ENCODE measurements around the gene HIVEP3. TPM values are rescaled to one million over a fixed set of nuclear protein-coding genes. Genes with fewer than 3 reads are reported as not detected.

HIVEP3 gene
- total RNA-seq, 1 donor from 2014 or later, result 5.8 TPM

DNA sequence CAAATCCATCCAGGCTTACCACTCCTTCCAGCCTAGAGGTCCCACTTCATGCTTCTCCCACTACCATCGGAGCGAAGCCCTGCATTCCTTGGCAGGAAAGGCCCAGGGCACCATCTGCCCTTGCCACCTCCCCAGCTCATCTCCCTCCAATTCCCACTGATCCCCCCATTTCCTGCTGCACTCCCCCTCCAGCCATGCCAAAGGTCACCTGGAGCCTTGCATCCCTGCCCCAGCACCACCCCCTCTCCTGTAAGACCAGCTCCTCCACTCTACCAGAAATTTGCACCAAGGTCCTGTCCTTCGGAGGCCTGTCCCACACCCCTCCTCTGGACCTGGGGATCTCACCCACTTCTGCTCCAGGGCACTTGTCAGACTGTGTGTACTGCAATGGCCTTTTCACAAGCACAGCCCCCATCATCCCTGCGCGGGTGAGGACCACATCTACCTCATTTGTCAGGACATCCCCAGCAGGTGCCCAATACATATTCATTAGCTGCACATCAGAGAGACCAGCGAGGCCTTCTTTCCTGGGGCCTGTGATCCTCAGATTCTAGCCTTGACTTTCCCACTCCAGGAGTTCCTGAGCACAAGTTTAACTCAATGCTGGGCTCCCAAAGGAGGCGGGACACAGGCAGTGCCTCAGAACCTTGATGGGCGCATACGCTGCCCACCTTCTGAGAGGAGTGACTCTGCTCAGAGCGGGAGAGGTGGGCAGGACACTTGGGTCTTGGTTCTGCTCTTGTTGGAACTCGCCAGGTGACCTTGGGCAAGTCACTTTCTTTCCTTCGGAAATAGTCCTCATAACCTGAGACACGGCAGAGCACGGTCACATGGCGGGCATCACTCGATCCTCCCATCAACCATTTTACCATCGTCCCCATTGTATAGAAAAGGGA, 384.3 kb downstream of the HIVEP3 start:
- TF ChIP-seq, protein P1, sequence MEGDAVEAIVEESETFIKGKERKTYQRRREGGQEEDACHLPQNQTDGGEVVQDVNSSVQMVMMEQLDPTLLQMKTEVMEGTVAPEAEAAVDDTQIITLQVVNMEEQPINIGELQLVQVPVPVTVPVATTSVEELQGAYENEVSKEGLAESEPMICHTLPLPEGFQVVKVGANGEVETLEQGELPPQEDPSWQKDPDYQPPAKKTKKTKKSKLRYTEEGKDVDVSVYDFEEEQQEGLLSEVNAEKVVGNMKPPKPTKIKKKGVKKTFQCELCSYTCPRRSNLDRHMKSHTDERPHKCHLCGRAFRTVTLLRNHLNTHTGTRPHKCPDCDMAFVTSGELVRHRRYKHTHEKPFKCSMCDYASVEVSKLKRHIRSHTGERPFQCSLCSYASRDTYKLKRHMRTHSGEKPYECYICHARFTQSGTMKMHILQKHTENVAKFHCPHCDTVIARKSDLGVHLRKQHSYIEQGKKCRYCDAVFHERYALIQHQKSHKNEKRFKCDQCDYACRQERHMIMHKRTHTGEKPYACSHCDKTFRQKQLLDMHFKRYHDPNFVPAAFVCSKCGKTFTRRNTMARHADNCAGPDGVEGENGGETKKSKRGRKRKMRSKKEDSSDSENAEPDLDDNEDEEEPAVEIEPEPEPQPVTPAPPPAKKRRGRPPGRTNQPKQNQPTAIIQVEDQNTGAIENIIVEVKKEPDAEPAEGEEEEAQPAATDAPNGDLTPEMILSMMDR (IDR thresholded peaks at IDR 0.05; ENCODE audit: insufficient read depth, low read length, poor library complexity, severe bottlenecking), result no peak
- Histone ChIP-seq H3K4me3 (ENCODE audit: low read depth, low read length) (no peak overlapping the region), H3K36me3 (ENCODE audit: control insufficient read depth, insufficient read depth, low read length) (no peaks in the 10 kb centered on the region), H3K27me3 (ENCODE audit: control insufficient read depth, insufficient read depth, low read length) (no peaks in the 10 kb centered on the region)
- no peak for DNase-seq (ENCODE audit: low read depth)

- H3K27me3 ChIP-seq (ENCODE audit: control insufficient read depth, insufficient read depth, low read length), result no peaks in the 10 kb centered on the region
- no peak for DNase-seq (ENCODE audit: low read depth)
- TF ChIP-seq, protein P1 (IDR thresholded peaks at IDR 0.05; ENCODE audit: insufficient read depth, low read length, poor library complexity, severe bottlenecking), result no peak
Measured at GRCh38 chr1:41533731-41534080, 385.0 kb downstream of the HIVEP3 start.

GRCh38 chr1:41533016-41533730, 385.5 kb downstream of the HIVEP3 start:
- Histone ChIP-seq H3K36me3 (ENCODE audit: control insufficient read depth, insufficient read depth, low read length) (no peaks in the 10 kb centered on the region), H3K27me3 (ENCODE audit: control insufficient read depth, insufficient read depth, low read length) (no peaks in the 10 kb centered on the region), H3K4me3 (ENCODE audit: low read depth, low read length) (no peak overlapping the region)
- DNase-seq (ENCODE audit: low read depth), result no peak
- TF ChIP-seq, protein P1 (IDR thresholded peaks at IDR 0.05; ENCODE audit: insufficient read depth, low read length, poor library complexity, severe bottlenecking), result no peak

More at GRCh38 chr1:41533731-41534080, 385.0 kb downstream of the HIVEP3 start:
- no peaks in the 10 kb centered on the region for H3K36me3 ChIP-seq (ENCODE audit: control insufficient read depth, insufficient read depth, low read length)
- no peak overlapping the region for H3K4me3 ChIP-seq (ENCODE audit: low read depth, low read length)

DNA sequence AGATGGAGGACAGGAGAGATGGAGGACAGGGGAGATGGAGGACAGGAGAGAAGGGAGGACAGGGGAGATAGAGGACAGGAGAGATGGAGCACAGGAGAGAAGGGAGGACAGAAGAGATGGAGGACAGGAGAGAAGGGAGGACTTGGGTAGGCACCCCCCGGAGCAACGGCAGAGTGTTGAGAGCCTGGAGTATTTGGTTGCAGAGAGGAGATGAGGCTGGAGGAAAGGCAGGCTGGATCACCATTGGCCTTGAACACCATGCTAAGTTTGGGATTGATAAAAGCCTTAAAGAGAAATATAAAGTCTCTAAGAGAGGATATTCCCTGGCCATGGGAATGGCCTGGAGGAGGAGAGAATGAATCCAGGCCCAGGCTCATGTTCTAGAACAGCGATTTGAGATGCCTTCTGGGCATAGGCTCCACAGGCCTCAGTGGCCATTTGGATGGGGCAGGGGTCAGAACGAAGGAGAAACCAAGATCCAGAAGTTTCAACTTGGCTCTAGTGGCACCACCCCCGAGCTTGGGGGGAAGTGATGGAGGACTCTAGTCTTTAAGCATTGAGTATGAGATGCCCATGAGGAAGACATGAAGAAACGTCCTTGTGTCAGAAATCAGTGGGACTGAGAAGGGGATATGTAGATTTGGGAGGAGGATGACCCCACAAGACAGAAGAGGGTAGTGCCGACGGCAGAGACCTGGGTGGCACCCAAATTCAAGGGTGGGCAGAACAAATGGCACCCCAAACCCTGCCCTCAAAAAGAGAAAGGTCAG, 386.3 kb downstream of the HIVEP3 start:
- no peaks in the 10 kb centered on the region for H3K36me3 ChIP-seq (ENCODE audit: control insufficient read depth, insufficient read depth, low read length)
- no peaks in the 10 kb centered on the region for H3K27me3 ChIP-seq (ENCODE audit: control insufficient read depth, insufficient read depth, low read length)
- DNase-seq (ENCODE audit: low read depth), result no peak
- TF ChIP-seq, protein P1 (IDR thresholded peaks at IDR 0.05; ENCODE audit: insufficient read depth, low read length, poor library complexity, severe bottlenecking), result no peak
- no peak overlapping the region for H3K4me3 ChIP-seq (ENCODE audit: low read depth, low read length)

GRCh38 chr1:41530411-41530810, 388.3 kb downstream of the HIVEP3 start:
- no peak for DNase-seq (ENCODE audit: low read depth)
- no peak overlapping the region for H3K4me3 ChIP-seq (ENCODE audit: low read depth, low read length)
- H3K36me3 ChIP-seq (ENCODE audit: control insufficient read depth, insufficient read depth, low read length), result no peaks in the 10 kb centered on the region
- TF ChIP-seq, protein P1 (IDR thresholded peaks at IDR 0.05; ENCODE audit: insufficient read depth, low read length, poor library complexity, severe bottlenecking), result no peak
- no peaks in the 10 kb centered on the region for H3K27me3 ChIP-seq (ENCODE audit: control insufficient read depth, insufficient read depth, low read length)
